Measurements from ENCODE around the gene SUPT20HL2.
"Not testable (repeated sequence)": the region's sequence is repeated elsewhere in the genome, so short reads cannot be mapped to it uniquely, and the experiment has no call there.

The SUPT20HL2 gene
- long read RNA-seq, donor 1: 0 reads
- long read RNA-seq, donor 2: 0 reads
- long read RNA-seq, donor 3: 0 reads
- long read RNA-seq, donor 4: 0 reads
- long read RNA-seq, donor 5: 0 reads
- long read RNA-seq, donor 6: 0 reads
- long read RNA-seq, donor 7: 0 reads
- long read RNA-seq, donor 8: 0 reads

- no peak for DNase-seq
These were observed at the start of gene SUPT20HL2 for GRCh38 chrX:24314019-24314635. SUPT20HL2 (minus strand) TSS chrX:24314069; CDS start chrX:24313315, 754 bp downstream.

GRCh38 chrX:24362089-24362745 lies 48.3 kb upstream of the SUPT20HL2 start:
- DNase-seq: not testable (repeated sequence)

- no peak for DNase-seq
These were observed 46.4 kb upstream of the SUPT20HL2 start, which contains the start of gene SUPT20HL1 for GRCh38 chrX:24360272-24360671. SUPT20HL1 (plus strand) TSS chrX:24360639; CDS start chrX:24362761, 2,122 bp downstream.

GRCh38 chrX:24357106-24357505 lies 43.2 kb upstream of the SUPT20HL2 start:
- DNase-seq: no peak

- no peak for DNase-seq
These were observed 41.2 kb upstream of the SUPT20HL2 start for GRCh38 chrX:24355095-24355494.

GRCh38 chrX:24350217-24350616 lies 36.3 kb upstream of the SUPT20HL2 start:
- DNase-seq: no peak

GRCh38 chrX:24347881-24348280 lies 34.0 kb upstream of the SUPT20HL2 start:
- no peak for DNase-seq

GRCh38 chrX:24343719-24344118 lies 29.9 kb upstream of the SUPT20HL2 start:
- no peak for DNase-seq

- no peak for DNase-seq
These were observed 27.9 kb upstream of the SUPT20HL2 start for GRCh38 chrX:24341795-24342194.

- DNase-seq: no peak
These were observed 26.6 kb upstream of the SUPT20HL2 start for GRCh38 chrX:24340501-24340900.

GRCh38 chrX:24339911-24340310 lies 26.0 kb upstream of the SUPT20HL2 start:
- no peak for DNase-seq

GRCh38 chrX:24335871-24336270 lies 22.0 kb upstream of the SUPT20HL2 start:
- DNase-seq: no peak

- DNase-seq: no peak
These were observed 20.6 kb upstream of the SUPT20HL2 start for GRCh38 chrX:24334461-24334860.

GRCh38 chrX:24333371-24333770 lies 19.5 kb upstream of the SUPT20HL2 start:
- no peak for DNase-seq

- DNase-seq: no peak
These were observed 19.0 kb upstream of the SUPT20HL2 start for GRCh38 chrX:24332878-24333277.

- no peak for DNase-seq
These were observed 11.4 kb upstream of the SUPT20HL2 start for GRCh38 chrX:24325231-24325630.

GRCh38 chrX:24321741-24322395 lies 8.0 kb upstream of the SUPT20HL2 start:
- no peak for DNase-seq

GRCh38 chrX:24317567-24317966 lies 3.7 kb upstream of the SUPT20HL2 start:
- DNase-seq: no peak

GRCh38 chrX:24316111-24316510 lies 2.2 kb upstream of the SUPT20HL2 start:
- DNase-seq: no peak

GRCh38 chrX:24312249-24312607 lies 1.6 kb downstream of the SUPT20HL2 start:
- not testable (repeated sequence) for DNase-seq

GRCh38 chrX:24311507-24312248 lies 2.2 kb downstream of the SUPT20HL2 start:
- not testable (repeated sequence) for DNase-seq

GRCh38 chrX:24310916-24311315 lies 3.0 kb downstream of the SUPT20HL2 start:
- DNase-seq: not testable (repeated sequence)
